RPMI7951 (cell line): ENCODE measurements around the gene TMEM94. TPM values are rescaled to one million over a fixed set of nuclear protein-coding genes. Genes with fewer than 3 reads are reported as not detected.

Source experiments
- DNase-seq: peaks from one replicate; pipeline ENCODE4 v3.0.0-alpha.2; 2012; ENCODE audit warnings: low read depth
- total RNA-seq: library from RNA; depleted of rRNA; stranded (reverse); fragments of >200 nt; shearing (Covaris generic); gene quantifications from 2 replicates; pipeline ENCODE4 v1.2.3, GENCODE V29; 2014

The TMEM94 gene
- total RNA-seq, 1 experiment from 2014 or later: 12.1 TPM

- DNase-seq: no peak
Measured at GRCh38 chr17:75496005-75496404, 39.6 kb downstream of the TMEM94 start.

- DNase-seq: no peak
Measured at GRCh38 chr17:75498039-75498725, 41.7 kb downstream of the TMEM94 start.

- no peak for DNase-seq
Measured at GRCh38 chr17:75498726-75499213, 42.3 kb downstream of the TMEM94 start.

GRCh38 chr17:75499313-75500022 lies 43.0 kb downstream of the TMEM94 start:
- DNase-seq: no peak

GRCh38 chr17:75500419-75501216 lies 44.2 kb downstream of the TMEM94 start:
- no peak for DNase-seq

- no peak for DNase-seq
Measured at GRCh38 chr17:75501378-75502071, 45.1 kb downstream of the TMEM94 start.

- DNase-seq: no peak
Measured at GRCh38 chr17:75502072-75502720, 45.8 kb downstream of the TMEM94 start.

- DNase-seq: no peak
Measured at GRCh38 chr17:75502721-75503329, 46.4 kb downstream of the TMEM94 start.

GRCh38 chr17:75503337-75503950 lies 47.0 kb downstream of the TMEM94 start:
- no peak for DNase-seq

- DNase-seq: no peak
Measured at GRCh38 chr17:75503976-75504346, 47.5 kb downstream of the TMEM94 start.

GRCh38 chr17:75504347-75505151 lies 48.1 kb downstream of the TMEM94 start:
- DNase-seq: no peak

GRCh38 chr17:75505152-75505409 lies 48.6 kb downstream of the TMEM94 start:
- DNase-seq: no peak

GRCh38 chr17:75505640-75506039 lies 49.2 kb downstream of the TMEM94 start:
- no peak for DNase-seq

- DNase-seq: no peak
Measured at GRCh38 chr17:75506134-75506533, 49.7 kb downstream of the TMEM94 start.

- DNase-seq: no peak
Measured at GRCh38 chr17:75506888-75507287, 50.5 kb downstream of the TMEM94 start.

GRCh38 chr17:75507733-75508719 lies 51.6 kb downstream of the TMEM94 start:
- DNase-seq: no peak

GRCh38 chr17:75508931-75509361 lies 52.5 kb downstream of the TMEM94 start:
- DNase-seq: no peak

GRCh38 chr17:75509528-75510258 lies 53.3 kb downstream of the TMEM94 start:
- no peak for DNase-seq
